ENCODE measurements around the gene HABP4. TPM values are rescaled to one million over a fixed set of nuclear protein-coding genes. Genes with fewer than 3 reads are reported as not detected.

HABP4 gene
- total RNA-seq, 1 experiment from 2014 or later, result 4.3 TPM

GRCh38 chr9:96515621-96516470, 65.9 kb downstream of the HABP4 start:
- DNase-seq (ENCODE audit: low read depth), result no peak

GRCh38 chr9:96519095-96519494, 69.1 kb downstream of the HABP4 start:
- DNase-seq (ENCODE audit: low read depth), result no peak

- no peak for DNase-seq (ENCODE audit: low read depth)
Measured at GRCh38 chr9:96519787-96520186, 69.8 kb downstream of the HABP4 start.

- no peak for DNase-seq (ENCODE audit: low read depth)
Measured at GRCh38 chr9:96522366-96522765, 72.4 kb downstream of the HABP4 start.

- no peak for DNase-seq (ENCODE audit: low read depth)
Measured at GRCh38 chr9:96523374-96523773, 73.4 kb downstream of the HABP4 start.

- DNase-seq (ENCODE audit: low read depth), result no peak
Measured at GRCh38 chr9:96524045-96524444, 74.1 kb downstream of the HABP4 start.

- DNase-seq (ENCODE audit: low read depth), result no peak
Measured at GRCh38 chr9:96524764-96525163, 74.8 kb downstream of the HABP4 start.

- no peak for DNase-seq (ENCODE audit: low read depth)
Measured at GRCh38 chr9:96532173-96532572, 82.2 kb downstream of the HABP4 start.

- no peak for DNase-seq (ENCODE audit: low read depth)
Measured at GRCh38 chr9:96540106-96540505, 90.1 kb downstream of the HABP4 start.

Other genes with a start within 250 kb of the HABP4 start
- gene HSD17B3, start 148.0 kb upstream of the HABP4 start, total RNA-seq (2014; rRNA removed; shearing (Covaris generic)), result 0.37 TPM in 1 of 2 replicates, not detected in the other
- 27.1 and 35.0 TPM in 2 replicates for gene SLC35D2, start 66.5 kb upstream of the HABP4 start, total RNA-seq (2014; rRNA removed; shearing (Covaris generic))
- 21.2 and 21.6 TPM in 2 replicates for gene ZNF367, start 31.8 kb upstream of the HABP4 start, total RNA-seq (2014; rRNA removed; shearing (Covaris generic))
- gene CDC14B, start 169.7 kb downstream of the HABP4 start, total RNA-seq (2014; rRNA removed; shearing (Covaris generic)), result 5.2 and 8.2 TPM in 2 replicates
- 18.9 and 22.7 TPM in 2 replicates for gene PRXL2C, start 205.1 kb downstream of the HABP4 start, total RNA-seq (2014; rRNA removed; shearing (Covaris generic))